Inflammatory macrophage (primary cell): ENCODE data around the gene CDKN2AIPNL.

ENCODE experiments used
- DNase-seq, 2 donors: peaks; one replicate each; pipeline ENCODE4 v3.0.0-alpha.2; 2020 to 2022
- total RNA-seq, 18 experiments: gene quantifications; one replicate each; lab custom pipeline; 2026; ENCODE audit warnings: mixed read lengths in 6 of 18, inconsistent platforms in 2 of 18; lab: John Stamatoyannopoulos, UW

CDKN2AIPNL gene
- 3.7 to 11.1 (median 8.5) reads per million in 18 experiments for total RNA-seq

DNA sequence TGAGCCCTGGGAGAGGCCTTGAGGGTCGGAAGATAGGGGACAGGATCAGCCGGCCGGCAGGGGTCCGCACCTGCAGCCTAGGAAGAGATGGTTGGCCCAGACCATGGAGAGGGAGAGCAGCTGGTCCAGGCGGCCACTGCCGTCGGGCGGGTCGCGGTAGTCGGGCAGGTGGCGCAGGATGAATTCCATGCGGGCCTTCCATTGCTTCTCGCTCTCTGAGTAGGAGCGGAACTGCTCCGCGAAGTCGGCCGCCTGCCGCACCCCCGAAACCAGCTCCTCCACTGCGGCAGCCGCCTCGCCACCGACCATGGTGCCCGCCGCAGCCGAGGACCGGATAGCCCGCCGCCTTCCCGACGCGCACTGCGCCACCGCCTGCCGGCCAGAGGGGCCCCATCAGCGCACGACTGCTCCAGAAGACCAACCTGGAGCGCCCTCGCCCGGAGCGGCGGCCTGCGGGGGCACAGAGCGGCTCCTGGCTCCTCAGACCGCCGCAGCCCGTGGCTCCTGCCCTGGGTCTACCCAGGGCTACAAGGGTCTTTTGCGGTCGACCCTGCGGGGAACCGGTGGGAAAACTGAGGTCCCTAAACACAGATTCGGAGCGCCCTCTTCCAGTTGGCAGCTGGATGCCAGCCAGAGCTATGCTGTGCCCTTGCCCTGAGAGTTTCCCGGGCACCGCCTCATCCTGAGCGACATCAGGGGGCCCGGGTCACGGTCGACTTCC is at the start of gene CDKN2AIPNL:
TSS of gene CDKN2AIPNL (minus strand) at position 336 of the 721 bp plus-strand sequence. CDS start at position 309, 27 bp downstream.
- peak; percentile 79 to 90 for DNase-seq

DNA sequence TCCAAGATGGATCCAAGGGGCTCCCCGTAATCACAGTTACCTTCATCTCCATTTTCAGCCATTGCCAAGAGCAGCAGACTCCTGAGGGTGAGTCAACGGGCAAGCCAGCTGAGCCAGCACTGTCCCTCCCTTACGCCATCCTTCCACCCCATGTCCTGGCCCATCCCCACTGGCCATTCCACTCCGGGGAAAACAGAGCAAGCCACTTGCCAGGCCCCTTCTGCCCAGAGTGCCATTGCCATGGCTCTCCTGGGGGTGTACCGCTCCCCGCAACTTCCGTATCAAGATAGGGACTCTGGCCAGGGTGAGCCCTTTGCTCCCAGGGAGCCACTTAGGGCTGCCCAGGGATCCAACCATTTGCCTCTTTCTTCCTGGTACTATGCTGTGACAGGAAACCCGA is 48.9 kb upstream of the CDKN2AIPNL start:
- no peak for DNase-seq

- no peak for DNase-seq
Observed at GRCh38 chr5:134459491-134459890, 47.8 kb upstream of the CDKN2AIPNL start.

GRCh38 chr5:134459010-134459403 is 47.3 kb upstream of the CDKN2AIPNL start:
- no peak for DNase-seq

GRCh38 chr5:134458234-134459009 is 46.7 kb upstream of the CDKN2AIPNL start:
- no peak for DNase-seq

- DNase-seq, result no peak
Observed at GRCh38 chr5:134457801-134458200, 46.1 kb upstream of the CDKN2AIPNL start.

DNA sequence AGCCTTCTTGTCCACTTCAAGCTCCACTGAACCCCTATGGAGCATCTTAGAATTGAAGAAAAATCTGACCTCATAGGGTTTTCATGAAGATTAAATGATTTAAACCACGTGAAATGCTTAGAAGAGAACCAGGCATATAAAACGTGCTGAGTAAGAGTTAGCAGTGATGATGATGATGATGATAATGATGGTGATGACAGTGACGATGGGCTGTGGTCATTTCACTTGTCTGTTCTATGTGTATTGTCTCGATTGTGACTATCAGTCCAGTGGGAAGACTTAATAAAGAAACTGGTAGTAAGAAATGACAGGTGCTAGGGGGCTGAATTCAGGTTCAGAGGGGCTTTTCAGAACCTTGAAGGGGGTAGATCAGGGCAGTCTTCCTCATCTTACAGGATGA is 45.1 kb upstream of the CDKN2AIPNL start:
- DNase-seq, result no peak

DNA sequence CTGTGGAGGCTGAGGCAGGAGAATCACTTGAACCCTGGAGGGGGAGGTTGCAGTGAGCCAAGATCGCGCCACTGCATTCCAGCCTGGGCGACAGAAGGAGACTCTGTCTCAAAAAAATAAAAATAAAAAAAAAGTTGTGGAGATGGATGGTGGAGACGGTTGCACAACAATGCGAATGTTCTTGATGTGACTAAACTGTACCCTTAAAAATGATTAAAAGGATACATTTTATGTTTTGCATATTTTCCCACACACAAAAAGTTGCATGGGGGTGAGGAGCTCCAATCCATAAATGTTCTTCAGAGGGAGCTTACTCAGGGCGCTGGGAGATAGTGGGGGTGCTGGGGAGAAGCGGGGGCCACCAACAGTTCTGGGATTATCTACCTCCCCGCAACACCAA is 43.8 kb upstream of the CDKN2AIPNL start:
- no peak for DNase-seq

GRCh38 chr5:134453016-134453415 is 41.3 kb upstream of the CDKN2AIPNL start:
- DNase-seq, result no peak

- DNase-seq, result no peak
Observed at GRCh38 chr5:134451936-134452505, 40.3 kb upstream of the CDKN2AIPNL start.

- no peak for DNase-seq
Observed at GRCh38 chr5:134451225-134451935, 39.7 kb upstream of the CDKN2AIPNL start.

- DNase-seq, result peak; percentile 23 to 26
Observed at GRCh38 chr5:134450374-134450773, 38.7 kb upstream of the CDKN2AIPNL start.

- DNase-seq, result no peak
Observed at GRCh38 chr5:134449167-134449566, 37.5 kb upstream of the CDKN2AIPNL start.

DNA sequence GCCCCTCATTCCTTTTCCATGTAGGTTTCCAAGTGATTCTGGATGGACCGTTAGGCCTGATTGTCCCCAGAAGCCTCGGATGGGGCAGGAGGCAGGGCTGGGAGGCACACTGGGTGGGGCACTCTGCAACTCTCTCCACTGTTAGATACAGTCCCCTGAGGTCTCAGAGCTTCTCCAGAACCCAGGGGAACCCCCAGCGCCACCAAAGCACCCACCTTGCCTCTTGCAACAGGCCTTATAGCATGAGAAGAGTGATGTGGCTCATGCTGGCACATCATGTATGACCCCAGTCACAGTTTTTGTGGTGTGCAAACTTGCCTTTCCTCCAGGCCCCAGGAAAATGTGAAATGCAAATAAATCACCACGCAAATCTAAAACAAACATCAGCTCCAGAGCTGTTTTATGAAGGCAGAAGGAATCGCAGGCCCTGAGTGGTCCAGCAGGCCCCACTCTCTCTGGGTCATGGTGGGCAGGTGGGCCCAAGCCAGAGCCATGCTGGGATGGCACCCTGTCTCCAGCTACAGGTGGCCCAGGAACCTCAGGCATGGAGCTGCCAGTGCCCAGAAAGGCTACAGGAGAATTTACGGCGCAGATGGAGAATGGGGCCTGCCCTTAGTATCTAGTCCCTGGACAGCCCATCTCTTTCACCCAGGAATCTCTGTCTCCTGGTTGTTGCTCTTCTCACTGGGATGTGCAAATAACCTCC is 36.3 kb upstream of the CDKN2AIPNL start:
- DNase-seq, result no peak

GRCh38 chr5:134446938-134447337 is 35.3 kb upstream of the CDKN2AIPNL start:
- DNase-seq, result no peak

DNA sequence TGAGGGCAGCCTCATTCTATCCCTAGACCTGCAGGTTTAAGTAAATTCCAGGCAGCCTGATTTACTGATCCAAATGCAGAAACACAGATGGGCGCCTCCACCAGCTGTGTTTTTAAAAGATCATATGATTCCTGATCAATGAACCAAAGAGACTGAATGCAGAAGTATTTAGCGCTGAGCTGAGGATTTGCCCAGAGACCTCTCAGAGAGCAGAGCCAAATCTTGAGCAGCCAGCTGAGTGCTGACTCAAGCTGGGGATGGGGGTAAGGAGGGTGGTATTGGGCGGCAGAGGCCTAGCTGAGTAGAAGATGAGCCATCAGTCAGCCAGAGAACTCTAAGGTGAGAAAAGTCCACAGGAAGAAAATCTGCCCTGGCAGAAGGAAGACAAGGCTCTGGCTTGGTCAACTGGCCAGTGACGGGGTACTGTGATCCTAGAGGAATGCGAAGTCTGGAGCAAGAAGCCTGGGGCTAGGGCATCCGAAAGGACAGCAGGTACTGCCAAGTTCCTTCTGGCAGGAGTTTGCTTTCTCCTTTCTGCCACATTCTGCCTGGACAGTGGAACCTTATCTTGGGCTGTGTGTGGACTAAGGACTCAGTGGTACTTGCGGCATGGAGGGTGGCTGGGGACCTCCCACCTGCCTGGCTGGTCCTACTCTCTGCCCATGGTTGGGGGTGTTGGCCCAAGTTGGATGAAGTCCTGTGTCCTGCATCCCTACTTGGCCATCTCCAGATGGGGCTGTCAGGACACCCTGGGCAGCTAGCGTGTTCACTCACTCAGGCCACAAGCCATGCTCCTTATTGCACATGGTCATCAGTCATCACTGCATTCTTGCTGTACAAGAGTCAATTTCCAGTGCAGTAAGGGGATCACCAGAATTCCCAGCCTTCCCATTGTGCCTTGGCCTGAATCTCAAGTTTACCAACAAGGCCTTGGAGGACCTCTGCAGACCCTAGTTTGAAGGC is 34.5 kb upstream of the CDKN2AIPNL start:
- DNase-seq, result no peak

GRCh38 chr5:134444941-134445471 is 33.3 kb upstream of the CDKN2AIPNL start:
- peak in 1 of 2 donors; percentile 10 for DNase-seq

DNA sequence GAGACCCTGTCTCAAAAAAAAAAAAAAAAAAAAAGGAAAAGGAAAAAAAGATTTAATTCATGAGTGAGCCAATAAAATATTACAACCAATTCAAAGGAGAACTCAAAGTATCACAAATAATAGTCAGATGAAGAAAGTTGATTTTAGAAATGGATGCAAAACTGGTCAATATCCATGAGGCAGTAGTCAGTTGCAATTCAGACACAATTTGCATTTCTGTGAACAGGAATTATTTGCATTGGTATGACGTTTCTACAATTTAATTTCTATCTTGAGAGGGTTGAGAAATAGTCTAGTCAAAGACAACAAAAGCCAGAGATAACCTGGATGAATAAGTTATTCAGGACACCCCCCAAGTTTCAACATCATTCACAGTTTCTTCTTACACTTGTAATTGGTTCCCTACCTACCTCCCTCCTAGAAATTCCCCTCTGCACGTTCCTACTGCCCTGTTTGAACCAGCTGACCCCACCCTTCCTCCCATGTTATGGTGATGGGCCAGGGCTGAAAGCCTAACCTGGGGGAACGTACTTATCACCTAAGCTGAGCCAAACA is 28.6 kb upstream of the CDKN2AIPNL start:
- no peak for DNase-seq

GRCh38 chr5:134439210-134439654 is 27.6 kb upstream of the CDKN2AIPNL start:
- DNase-seq, result no peak

- DNase-seq, result no peak
Observed at GRCh38 chr5:134438721-134439123, 27.0 kb upstream of the CDKN2AIPNL start.
